ENCODE measurements around the gene LHX5.

LHX5 gene

GRCh38 chr12:113464852-113465719 is 6.6 kb downstream of the LHX5 start:
- no peak for DNase-seq (ENCODE audit: low spot score)

- no peak for DNase-seq (ENCODE audit: low spot score)
These were observed 7.3 kb downstream of the LHX5 start for GRCh38 chr12:113464452-113464775.

- DNase-seq (ENCODE audit: low spot score), result no peak
These were observed 7.8 kb downstream of the LHX5 start for GRCh38 chr12:113463746-113464451.

- DNase-seq (ENCODE audit: low spot score), result no peak
These were observed 8.5 kb downstream of the LHX5 start for GRCh38 chr12:113462998-113463745.

GRCh38 chr12:113462117-113462774 is 9.4 kb downstream of the LHX5 start:
- peak; percentile 54 for DNase-seq (ENCODE audit: low spot score)

- no peak for DNase-seq (ENCODE audit: low spot score)
These were observed 10.0 kb downstream of the LHX5 start for GRCh38 chr12:113461666-113462065.

GRCh38 chr12:113459981-113460380 is 11.7 kb downstream of the LHX5 start:
- no peak for DNase-seq (ENCODE audit: low spot score)

GRCh38 chr12:113457710-113458109 is 14.0 kb downstream of the LHX5 start:
- DNase-seq (ENCODE audit: low spot score), result no peak

- DNase-seq (ENCODE audit: low spot score), result no peak
These were observed 14.5 kb downstream of the LHX5 start for GRCh38 chr12:113457185-113457584.

- no peak for DNase-seq (ENCODE audit: low spot score)
These were observed 14.9 kb downstream of the LHX5 start for GRCh38 chr12:113456761-113457160.

- DNase-seq (ENCODE audit: low spot score), result no peak
These were observed 15.5 kb downstream of the LHX5 start for GRCh38 chr12:113456199-113456598.

- DNase-seq (ENCODE audit: low spot score), result no peak
These were observed 18.3 kb downstream of the LHX5 start for GRCh38 chr12:113453330-113453729.

GRCh38 chr12:113452458-113452857 is 19.2 kb downstream of the LHX5 start:
- DNase-seq (ENCODE audit: low spot score), result no peak

- DNase-seq (ENCODE audit: low spot score), result no peak
These were observed 21.8 kb downstream of the LHX5 start for GRCh38 chr12:113449839-113450238.

GRCh38 chr12:113449299-113449698 is 22.4 kb downstream of the LHX5 start:
- DNase-seq (ENCODE audit: low spot score), result no peak

GRCh38 chr12:113448873-113449272 is 22.8 kb downstream of the LHX5 start:
- DNase-seq (ENCODE audit: low spot score), result no peak

GRCh38 chr12:113445544-113446171 is 26.0 kb downstream of the LHX5 start:
- no peak for DNase-seq (ENCODE audit: low spot score)

GRCh38 chr12:113443030-113443539 is 28.6 kb downstream of the LHX5 start:
- no peak for DNase-seq (ENCODE audit: low spot score)

GRCh38 chr12:113440947-113441782 is 30.5 kb downstream of the LHX5 start:
- DNase-seq (ENCODE audit: low spot score), result no peak

- no peak for DNase-seq (ENCODE audit: low spot score)
These were observed 31.3 kb downstream of the LHX5 start for GRCh38 chr12:113440336-113440735.

GRCh38 chr12:113439606-113440030 is 32.1 kb downstream of the LHX5 start:
- DNase-seq (ENCODE audit: low spot score), result peak; percentile 15
